ENCODE measurements around the gene NRXN3. TPM values are rescaled to one million over a fixed set of nuclear protein-coding genes. Genes with fewer than 3 reads are reported as not detected.

NRXN3 gene
- total RNA-seq, 1 donor = 2.5 TPM

- Histone ChIP-seq H3K36me3 (ENCODE audit: insufficient read depth, low read length) (no peaks in the 10 kb centered on the region), H4K20me1 (ENCODE audit: insufficient read depth, low read length) (no peaks in the 10 kb centered on the region), H3K4me2 (ENCODE audit: insufficient read depth, low read length) (no peak overlapping the region), H2AFZ (ENCODE audit: low read length) (no peak overlapping the region), H3K27me3 (ENCODE audit: insufficient read depth, low read length) (no peaks in the 10 kb centered on the region), H3K4me3 (ENCODE audit: insufficient read depth, low read length) (no peak overlapping the region), H3K27ac (ENCODE audit: low read depth, low read length) (no peak overlapping the region), H3K79me2 (ENCODE audit: insufficient read depth, low read length) (no peaks in the 10 kb centered on the region), H3K4me1 (ENCODE audit: insufficient read depth, low read length) (no peaks in the 10 kb centered on the region), H3K9me3 (ENCODE audit: low read depth, low read length) (no peaks in the 10 kb centered on the region)
- TF ChIP-seq, protein P1, sequence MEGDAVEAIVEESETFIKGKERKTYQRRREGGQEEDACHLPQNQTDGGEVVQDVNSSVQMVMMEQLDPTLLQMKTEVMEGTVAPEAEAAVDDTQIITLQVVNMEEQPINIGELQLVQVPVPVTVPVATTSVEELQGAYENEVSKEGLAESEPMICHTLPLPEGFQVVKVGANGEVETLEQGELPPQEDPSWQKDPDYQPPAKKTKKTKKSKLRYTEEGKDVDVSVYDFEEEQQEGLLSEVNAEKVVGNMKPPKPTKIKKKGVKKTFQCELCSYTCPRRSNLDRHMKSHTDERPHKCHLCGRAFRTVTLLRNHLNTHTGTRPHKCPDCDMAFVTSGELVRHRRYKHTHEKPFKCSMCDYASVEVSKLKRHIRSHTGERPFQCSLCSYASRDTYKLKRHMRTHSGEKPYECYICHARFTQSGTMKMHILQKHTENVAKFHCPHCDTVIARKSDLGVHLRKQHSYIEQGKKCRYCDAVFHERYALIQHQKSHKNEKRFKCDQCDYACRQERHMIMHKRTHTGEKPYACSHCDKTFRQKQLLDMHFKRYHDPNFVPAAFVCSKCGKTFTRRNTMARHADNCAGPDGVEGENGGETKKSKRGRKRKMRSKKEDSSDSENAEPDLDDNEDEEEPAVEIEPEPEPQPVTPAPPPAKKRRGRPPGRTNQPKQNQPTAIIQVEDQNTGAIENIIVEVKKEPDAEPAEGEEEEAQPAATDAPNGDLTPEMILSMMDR (IDR thresholded peaks at IDR 0.05; ENCODE audit: extremely low read depth, low read depth, low read length) = no peak
- DNase-seq (ENCODE audit: insufficient read length, low spot score, missing footprints) = no peak
Observed at GRCh38 chr14:78243187-78243586, 73.0 kb downstream of the NRXN3 start.

GRCh38 chr14:78245238-78245637 lies 75.1 kb downstream of the NRXN3 start:
- H4K20me1 ChIP-seq (ENCODE audit: insufficient read depth, low read length) = no peaks in the 10 kb centered on the region
- H3K9me3 ChIP-seq (ENCODE audit: low read depth, low read length) = no peaks in the 10 kb centered on the region
- H3K4me1 ChIP-seq (ENCODE audit: insufficient read depth, low read length) = no peaks in the 10 kb centered on the region
- H3K4me3 ChIP-seq (ENCODE audit: insufficient read depth, low read length) = no peak overlapping the region
- TF ChIP-seq, protein P1 (IDR thresholded peaks at IDR 0.05; ENCODE audit: extremely low read depth, low read depth, low read length) = no peak
- DNase-seq (ENCODE audit: insufficient read length, low spot score, missing footprints) = no peak
- no peak overlapping the region for H2AFZ ChIP-seq (ENCODE audit: low read length)
- no peaks in the 10 kb centered on the region for H3K27me3 ChIP-seq (ENCODE audit: insufficient read depth, low read length)
- H3K4me2 ChIP-seq (ENCODE audit: insufficient read depth, low read length) = no peak overlapping the region
- no peaks in the 10 kb centered on the region for H3K79me2 ChIP-seq (ENCODE audit: insufficient read depth, low read length)
- no peaks in the 10 kb centered on the region for H3K36me3 ChIP-seq (ENCODE audit: insufficient read depth, low read length)
- no peak overlapping the region for H3K27ac ChIP-seq (ENCODE audit: low read depth, low read length)

GRCh38 chr14:78248501-78249090 lies 78.4 kb downstream of the NRXN3 start:
- DNase-seq (ENCODE audit: insufficient read length, low spot score, missing footprints) = no peak
- Histone ChIP-seq H3K4me1 (ENCODE audit: insufficient read depth, low read length) (no peaks in the 10 kb centered on the region), H3K4me3 (ENCODE audit: insufficient read depth, low read length) (no peak overlapping the region), H4K20me1 (ENCODE audit: insufficient read depth, low read length) (no peaks in the 10 kb centered on the region), H3K27ac (ENCODE audit: low read depth, low read length) (no peak overlapping the region), H3K79me2 (ENCODE audit: insufficient read depth, low read length) (no peaks in the 10 kb centered on the region), H3K4me2 (ENCODE audit: insufficient read depth, low read length) (no peak overlapping the region), H3K9me3 (ENCODE audit: low read depth, low read length) (no peaks in the 10 kb centered on the region), H3K36me3 (ENCODE audit: insufficient read depth, low read length) (no peaks in the 10 kb centered on the region), H3K27me3 (ENCODE audit: insufficient read depth, low read length) (no peaks in the 10 kb centered on the region), H2AFZ (ENCODE audit: low read length) (no peak overlapping the region)
- TF ChIP-seq, protein P1 (IDR thresholded peaks at IDR 0.05; ENCODE audit: extremely low read depth, low read depth, low read length) = no peak

DNA sequence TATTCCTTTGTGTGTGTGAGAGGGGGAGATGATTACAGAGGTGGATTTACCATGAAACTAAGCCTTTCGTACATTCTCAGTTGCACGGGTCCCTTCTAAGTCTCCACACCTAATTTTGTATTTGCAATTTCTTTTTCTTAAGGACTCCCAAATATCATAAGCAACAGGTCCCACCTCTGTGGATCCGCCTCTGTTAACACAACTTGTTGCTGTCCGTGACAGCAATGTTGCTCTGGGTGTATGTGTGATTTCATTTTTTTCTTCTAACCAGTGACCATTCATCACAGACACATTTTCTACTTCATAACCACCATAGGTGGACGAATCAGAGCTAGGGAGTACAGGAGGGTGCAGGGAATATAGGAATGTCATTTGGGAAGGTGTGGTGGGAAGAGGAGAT lies 81.1 kb downstream of the NRXN3 start:
- Histone ChIP-seq H3K9me3 (ENCODE audit: low read depth, low read length) (no peaks in the 10 kb centered on the region), H3K27me3 (ENCODE audit: insufficient read depth, low read length) (no peaks in the 10 kb centered on the region), H3K79me2 (ENCODE audit: insufficient read depth, low read length) (no peaks in the 10 kb centered on the region), H3K27ac (ENCODE audit: low read depth, low read length) (no peak overlapping the region), H3K36me3 (ENCODE audit: insufficient read depth, low read length) (no peaks in the 10 kb centered on the region), H3K4me2 (ENCODE audit: insufficient read depth, low read length) (no peak overlapping the region), H3K4me3 (ENCODE audit: insufficient read depth, low read length) (no peak overlapping the region), H3K4me1 (ENCODE audit: insufficient read depth, low read length) (peaks cover 4% of the 10 kb centered on the region), H4K20me1 (ENCODE audit: insufficient read depth, low read length) (no peaks in the 10 kb centered on the region), H2AFZ (ENCODE audit: low read length) (no peak overlapping the region)
- no peak for DNase-seq (ENCODE audit: insufficient read length, low spot score, missing footprints)
- TF ChIP-seq, protein P1 (IDR thresholded peaks at IDR 0.05; ENCODE audit: extremely low read depth, low read depth, low read length) = no peak

All from osteoblast (primary cell).